ES-I3 (cell line): ENCODE results near the gene CDC42BPA.

Experiments used
- H3K36me3 ChIP-seq: 2 replicates; pipeline ENCODE4 v1.6.1; 2013; ENCODE audit warnings: mild to moderate bottlenecking, low read length, control low read depth, moderate library complexity; ENCODE audit not compliant: insufficient read depth
- H3K4me1 ChIP-seq: 2 replicates; pipeline ENCODE4 v1.6.1; 2013; ENCODE audit warnings: mild to moderate bottlenecking, control low read depth, low read length; ENCODE audit not compliant: insufficient read depth
- H3K9ac ChIP-seq: 2 replicates; pipeline ENCODE4 v1.6.1; 2013; ENCODE audit warnings: low read depth, mild to moderate bottlenecking, low read length, moderate library complexity
- H3K9me3 ChIP-seq: 2 replicates; pipeline ENCODE4 v1.6.1; 2013; ENCODE audit warnings: mild to moderate bottlenecking, low read length, moderate library complexity; ENCODE audit not compliant: control insufficient read depth, insufficient read depth

The CDC42BPA gene

GRCh38 chr1:227094249-227094966, 223.9 kb downstream of the CDC42BPA start:
- Histone ChIP-seq H3K9ac (no peak overlapping the region), H3K36me3 (no peaks in the 10 kb centered on the region), H3K9me3 (no peaks in the 10 kb centered on the region), H3K4me1 (no peaks in the 10 kb centered on the region)

DNA sequence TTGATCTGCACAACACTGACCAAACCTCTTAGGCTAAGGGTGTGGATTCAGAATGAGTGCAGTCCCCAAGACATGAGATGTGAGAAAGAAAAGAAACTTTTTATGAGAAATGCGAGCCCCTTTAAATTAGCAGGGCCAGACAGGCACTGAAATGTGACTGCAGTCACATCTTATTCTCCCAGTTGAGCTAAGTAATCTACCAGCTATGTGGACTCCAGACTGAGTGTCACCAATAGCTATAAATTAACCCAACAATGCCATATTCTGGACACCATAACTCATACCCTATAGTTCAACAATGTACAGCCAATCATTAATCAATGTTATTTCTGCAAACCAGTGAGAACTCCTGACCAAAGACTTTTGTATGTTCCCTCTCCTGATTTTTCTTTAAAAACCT, 225.0 kb downstream of the CDC42BPA start:
- no peak overlapping the region for H3K9ac ChIP-seq
- H3K4me1 ChIP-seq = no peaks in the 10 kb centered on the region
- no peaks in the 10 kb centered on the region for H3K36me3 ChIP-seq
- H3K9me3 ChIP-seq = no peaks in the 10 kb centered on the region

- H3K9ac ChIP-seq = no peak overlapping the region
- H3K9me3 ChIP-seq = no peaks in the 10 kb centered on the region
- H3K36me3 ChIP-seq = no peaks in the 10 kb centered on the region
- H3K4me1 ChIP-seq = no peaks in the 10 kb centered on the region
Measured at GRCh38 chr1:227092069-227092468, 226.2 kb downstream of the CDC42BPA start.

- Histone ChIP-seq H3K36me3 (peaks cover 7% of the 10 kb centered on the region; the same call in 1 of the 2 replicates), H3K9ac (no peak overlapping the region), H3K9me3 (peaks cover 3% of the 10 kb centered on the region; the same call in 1 of the 2 replicates), H3K4me1 (no peaks in the 10 kb centered on the region)
Measured at GRCh38 chr1:227086636-227087035, 231.7 kb downstream of the CDC42BPA start.

- Histone ChIP-seq H3K9ac (no peak overlapping the region), H3K9me3 (peaks cover 3% of the 10 kb centered on the region; the same call in 1 of the 2 replicates), H3K4me1 (no peaks in the 10 kb centered on the region), H3K36me3 (peaks cover 7% of the 10 kb centered on the region; the same call in 1 of the 2 replicates)
Measured at GRCh38 chr1:227082999-227083746, 235.1 kb downstream of the CDC42BPA start.

- Histone ChIP-seq H3K9ac (no peak overlapping the region), H3K4me1 (peaks cover 3% of the 10 kb centered on the region; the same call in 1 of the 2 replicates), H3K9me3 (no peaks in the 10 kb centered on the region), H3K36me3 (no peaks in the 10 kb centered on the region)
Measured at GRCh38 chr1:227077783-227078182, 240.5 kb downstream of the CDC42BPA start.

- H3K9ac ChIP-seq = no peak overlapping the region
- peaks cover 3% of the 10 kb centered on the region; the same call in 1 of the 2 replicates for H3K4me1 ChIP-seq
- H3K9me3 ChIP-seq = no peaks in the 10 kb centered on the region
Measured at GRCh38 chr1:227073786-227074185, 244.5 kb downstream of the CDC42BPA start.

GRCh38 chr1:227072991-227073390, 245.3 kb downstream of the CDC42BPA start:
- peaks cover 3% of the 10 kb centered on the region; the same call in 1 of the 2 replicates for H3K4me1 ChIP-seq
- no peaks in the 10 kb centered on the region for H3K36me3 ChIP-seq
- H3K9me3 ChIP-seq = no peaks in the 10 kb centered on the region
- H3K9ac ChIP-seq = no peak overlapping the region

More at GRCh38 chr1:227073786-227074185, 244.5 kb downstream of the CDC42BPA start:
- no peaks in the 10 kb centered on the region for H3K36me3 ChIP-seq

- no peaks in the 10 kb centered on the region for H3K9me3 ChIP-seq
- H3K9ac ChIP-seq = no peak overlapping the region
- peaks cover 3% of the 10 kb centered on the region; the same call in 1 of the 2 replicates for H3K4me1 ChIP-seq
- H3K36me3 ChIP-seq = peaks cover 2% of the 10 kb centered on the region; the same call in 1 of the 2 replicates
Measured at GRCh38 chr1:227071895-227072587, 246.3 kb downstream of the CDC42BPA start.

DNA sequence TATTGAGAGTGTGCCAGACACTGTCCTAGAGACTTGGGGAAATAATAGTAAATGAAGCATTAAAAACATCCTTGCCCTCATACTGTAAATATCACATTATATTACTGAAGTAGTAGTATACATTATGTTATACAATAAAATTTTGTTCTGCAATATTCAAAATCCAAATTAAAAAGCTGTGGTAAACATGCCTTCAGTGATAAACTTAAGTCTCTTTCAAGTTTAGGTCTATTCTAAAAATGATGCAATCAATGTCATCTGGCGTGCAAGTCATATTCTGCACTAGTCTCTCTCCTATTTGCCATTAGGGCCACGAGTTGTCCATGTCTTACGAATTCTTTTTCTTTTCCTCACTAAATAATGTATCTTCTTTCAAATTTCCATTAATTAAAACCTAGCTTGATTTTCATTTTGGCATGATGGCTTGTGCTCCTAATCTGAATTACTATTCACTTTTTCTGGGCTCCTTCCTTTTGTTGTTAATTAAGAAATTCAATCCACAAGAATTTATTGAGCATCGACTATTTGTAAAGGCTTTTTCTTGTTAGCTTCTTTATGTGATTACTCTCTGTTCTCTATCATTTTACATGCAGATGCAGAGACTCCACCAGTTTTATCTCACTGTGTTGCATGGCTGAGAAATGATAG, 247.5 kb downstream of the CDC42BPA start:
- peaks cover 3% of the 10 kb centered on the region; the same call in 1 of the 2 replicates for H3K36me3 ChIP-seq
- H3K4me1 ChIP-seq = peaks cover 3% of the 10 kb centered on the region; the same call in 1 of the 2 replicates
- no peak overlapping the region for H3K9ac ChIP-seq
- no peaks in the 10 kb centered on the region for H3K9me3 ChIP-seq

DNA sequence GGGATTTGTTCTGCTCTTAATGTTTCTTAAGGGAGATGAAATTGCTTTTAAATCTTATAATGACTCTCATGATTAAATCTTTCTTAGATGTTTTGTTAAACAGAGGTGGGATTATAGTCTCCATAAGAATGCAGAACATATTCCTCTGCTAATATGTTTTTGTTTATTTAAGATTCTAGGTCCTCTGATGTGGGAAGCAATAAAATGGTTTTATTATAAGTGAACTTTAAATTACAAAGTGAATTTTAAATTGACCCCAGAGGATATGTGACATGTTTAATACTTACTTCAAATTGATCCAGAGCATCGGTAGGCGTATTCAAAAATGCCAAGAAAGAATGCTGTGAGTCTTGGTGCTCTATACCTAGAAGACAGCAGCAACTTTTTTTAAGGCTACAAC, 248.8 kb downstream of the CDC42BPA start:
- peaks cover 3% of the 10 kb centered on the region; the same call in 1 of the 2 replicates for H3K36me3 ChIP-seq
- no peaks in the 10 kb centered on the region for H3K9me3 ChIP-seq
- no peak overlapping the region for H3K9ac ChIP-seq
- H3K4me1 ChIP-seq = peaks cover 3% of the 10 kb centered on the region; the same call in 1 of the 2 replicates

- no peak overlapping the region for H3K9ac ChIP-seq
- no peaks in the 10 kb centered on the region for H3K9me3 ChIP-seq
- H3K36me3 ChIP-seq = peaks cover 3% of the 10 kb centered on the region; the same call in 1 of the 2 replicates
- H3K4me1 ChIP-seq = peaks cover 3% of the 10 kb centered on the region; the same call in 1 of the 2 replicates
Measured at GRCh38 chr1:227068883-227069282, 249.4 kb downstream of the CDC42BPA start.

DNA sequence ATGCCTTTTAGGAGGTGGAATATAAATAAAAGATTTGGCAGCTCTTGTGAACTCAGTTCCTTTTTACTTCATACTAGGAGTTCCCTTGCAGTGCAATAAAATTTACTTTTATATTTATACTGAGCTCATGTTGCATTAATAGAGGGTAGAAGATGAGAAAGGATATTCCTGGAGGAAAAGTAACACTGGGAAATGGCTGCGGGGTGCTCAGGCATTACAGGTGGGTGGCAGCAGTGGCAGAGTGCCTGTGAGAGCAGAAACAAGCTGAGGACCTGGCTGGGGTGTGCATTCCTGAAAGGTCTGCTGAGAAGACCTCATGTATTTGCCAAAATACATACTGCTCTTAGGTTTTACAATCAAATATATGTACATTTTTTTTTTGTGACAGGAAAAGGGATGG, 251.3 kb downstream of the CDC42BPA start:
- Histone ChIP-seq H3K4me1 (no peaks in the 10 kb centered on the region), H3K9ac (no peak overlapping the region), H3K9me3 (no peaks in the 10 kb centered on the region), H3K36me3 (peaks cover 4% of the 10 kb centered on the region; the same call in 1 of the 2 replicates)

DNA sequence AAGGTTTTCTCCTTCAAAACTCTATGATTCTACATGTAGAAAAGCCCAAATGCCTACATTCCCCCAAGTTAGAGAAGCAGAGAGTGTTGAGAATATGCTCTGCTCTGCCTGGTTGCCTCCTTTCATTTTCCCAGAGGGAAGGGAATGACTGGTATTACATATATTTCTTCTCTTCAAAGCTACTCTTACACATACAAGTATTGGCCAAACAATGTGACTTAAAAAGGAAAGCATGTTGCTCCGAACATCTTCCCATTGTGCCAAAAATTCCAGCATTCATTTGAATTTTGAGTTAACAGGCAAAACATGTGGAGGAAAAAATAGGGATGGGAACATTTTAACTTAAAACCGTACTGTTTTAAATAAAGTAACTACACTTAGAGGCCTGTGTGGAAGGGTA, 253.0 kb downstream of the CDC42BPA start:
- Histone ChIP-seq H3K36me3 (peaks cover 5% of the 10 kb centered on the region; the same call in 1 of the 2 replicates), H3K4me1 (no peaks in the 10 kb centered on the region), H3K9ac (no peak overlapping the region), H3K9me3 (no peaks in the 10 kb centered on the region)
